NCI-H82 treated with DMSO at 0.1 percent for 48 hours (cell line): ENCODE results near the gene GXYLT2.
"Not testable (repeated sequence)": the region's sequence is repeated elsewhere in the genome, so short reads cannot be mapped to it uniquely, and the experiment has no call there.

ENCODE experiments used
- DNase-seq: peaks from one replicate; lab custom pipeline; 2025; ENCODE audit not compliant: unreplicated experiment; lab: John Stamatoyannopoulos, UW

Gene GXYLT2

DNA sequence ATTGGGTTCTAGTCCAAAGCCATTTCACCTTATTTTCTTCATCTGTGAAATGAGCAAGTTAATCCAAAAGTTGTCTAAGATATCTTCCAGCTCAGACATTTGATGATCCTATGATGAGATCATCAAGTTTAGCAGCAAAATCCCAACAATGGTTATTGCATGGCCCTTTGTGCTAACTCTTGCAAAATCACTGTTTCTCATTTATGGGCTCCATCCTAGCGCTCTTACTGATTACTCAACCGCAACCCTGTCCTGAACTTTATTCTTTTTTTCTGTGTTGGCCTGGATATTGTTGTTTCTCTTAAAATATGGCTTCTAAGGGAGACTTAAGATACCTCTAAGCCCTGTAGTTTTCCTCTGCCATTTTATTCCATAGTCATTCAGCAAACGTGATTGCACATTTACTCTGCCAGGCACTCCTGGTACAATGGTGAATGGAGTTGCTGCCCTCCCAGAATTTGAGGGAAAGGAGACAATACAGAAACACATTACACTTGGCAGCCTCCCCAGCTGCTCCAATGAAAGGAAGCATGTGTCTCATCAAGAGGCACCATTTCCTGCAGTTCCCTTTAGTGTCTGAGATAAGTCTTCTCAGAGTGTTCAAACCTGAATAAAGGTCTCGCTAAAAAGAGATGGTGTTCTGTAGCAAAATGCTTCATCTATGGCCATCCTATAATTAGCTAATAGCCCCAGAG is 4.4 kb downstream of the GXYLT2 start:
- no peak for DNase-seq

GRCh38 chr3:72892870-72893269 is 5.0 kb downstream of the GXYLT2 start:
- no peak for DNase-seq

- DNase-seq: no peak
Observed at GRCh38 chr3:72894976-72895552, 7.2 kb downstream of the GXYLT2 start.

DNA sequence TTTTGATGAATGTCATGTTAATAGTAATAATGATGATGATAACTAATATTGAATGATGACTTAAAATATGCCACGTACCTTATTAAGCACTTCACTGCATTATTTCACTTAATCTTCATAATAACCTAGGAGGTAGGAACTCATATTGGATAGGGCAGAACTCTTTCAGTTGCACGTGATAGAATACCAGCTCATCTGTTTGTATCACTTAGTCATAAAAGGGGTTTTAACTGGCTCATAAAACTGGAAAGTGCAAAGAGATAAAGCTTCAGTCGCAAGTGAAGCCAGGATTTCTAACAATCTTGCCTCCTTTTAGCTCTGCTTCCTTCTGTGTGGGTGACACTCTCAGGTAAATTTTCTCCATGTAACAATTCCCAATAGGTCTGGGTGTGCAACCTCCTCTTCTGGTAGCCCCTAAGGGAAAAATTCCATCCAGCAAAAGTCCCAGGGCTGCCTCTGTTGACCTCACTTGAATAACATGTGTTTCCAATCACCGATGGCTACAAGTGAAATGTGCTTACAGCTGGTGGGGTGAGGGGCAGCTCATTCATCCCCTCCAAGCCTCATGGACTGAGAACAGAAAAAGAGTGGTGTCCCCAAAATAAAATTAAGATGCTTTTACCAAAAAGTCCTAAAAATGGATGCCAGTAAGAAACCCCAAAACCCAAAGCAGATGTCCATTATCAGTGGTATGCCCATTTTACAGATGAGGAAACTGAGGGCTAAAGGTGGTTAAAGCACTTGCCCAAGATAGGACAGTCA is 9.3 kb downstream of the GXYLT2 start:
- no peak for DNase-seq

- DNase-seq: no peak
Observed at GRCh38 chr3:72897758-72898007, 9.8 kb downstream of the GXYLT2 start.

- DNase-seq: no peak
Observed at GRCh38 chr3:72899349-72899765, 11.5 kb downstream of the GXYLT2 start.

DNA sequence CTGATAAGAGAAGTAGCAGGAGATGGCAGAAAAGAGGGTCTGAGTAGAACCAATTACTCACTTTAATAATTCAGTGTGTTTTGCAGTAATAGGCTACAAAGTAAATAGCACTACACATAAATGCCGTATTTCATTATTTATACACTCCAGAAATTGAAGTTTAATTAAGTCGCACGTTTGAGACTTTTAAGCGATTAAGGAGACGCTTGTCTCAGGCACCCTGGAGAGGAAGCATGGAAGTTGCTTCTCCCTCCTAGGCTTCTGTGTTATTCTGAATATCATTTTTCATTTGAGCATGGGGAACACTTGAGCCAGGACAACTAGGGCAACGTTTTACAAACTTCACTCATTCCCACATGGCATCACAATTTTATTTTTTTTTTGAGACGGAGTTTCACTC is 12.2 kb downstream of the GXYLT2 start:
- no peak for DNase-seq

- no peak for DNase-seq
Observed at GRCh38 chr3:72901840-72902239, 14.0 kb downstream of the GXYLT2 start.

GRCh38 chr3:72903004-72903403 is 15.2 kb downstream of the GXYLT2 start:
- DNase-seq: no peak

- no peak for DNase-seq
Observed at GRCh38 chr3:72904163-72904562, 16.3 kb downstream of the GXYLT2 start.

DNA sequence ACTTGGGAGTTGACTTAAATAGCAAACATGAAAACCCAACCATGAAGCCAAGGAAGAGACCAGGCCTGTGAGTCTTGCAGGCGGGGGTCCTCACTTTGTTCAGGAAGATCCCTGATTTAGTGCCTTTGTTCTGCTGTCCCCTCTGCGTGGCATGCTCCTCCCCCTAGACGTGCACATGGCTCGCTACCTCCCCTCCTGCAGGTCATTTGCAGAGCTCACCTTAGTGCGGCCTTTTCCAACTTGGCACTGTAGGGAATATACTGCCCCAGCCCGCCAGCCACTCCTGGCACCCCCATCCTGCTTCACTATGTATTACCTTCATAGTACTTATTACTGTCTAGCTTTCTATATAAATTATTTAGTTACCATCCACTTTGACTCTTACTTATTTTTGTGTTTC is 18.3 kb downstream of the GXYLT2 start:
- no peak for DNase-seq

DNA sequence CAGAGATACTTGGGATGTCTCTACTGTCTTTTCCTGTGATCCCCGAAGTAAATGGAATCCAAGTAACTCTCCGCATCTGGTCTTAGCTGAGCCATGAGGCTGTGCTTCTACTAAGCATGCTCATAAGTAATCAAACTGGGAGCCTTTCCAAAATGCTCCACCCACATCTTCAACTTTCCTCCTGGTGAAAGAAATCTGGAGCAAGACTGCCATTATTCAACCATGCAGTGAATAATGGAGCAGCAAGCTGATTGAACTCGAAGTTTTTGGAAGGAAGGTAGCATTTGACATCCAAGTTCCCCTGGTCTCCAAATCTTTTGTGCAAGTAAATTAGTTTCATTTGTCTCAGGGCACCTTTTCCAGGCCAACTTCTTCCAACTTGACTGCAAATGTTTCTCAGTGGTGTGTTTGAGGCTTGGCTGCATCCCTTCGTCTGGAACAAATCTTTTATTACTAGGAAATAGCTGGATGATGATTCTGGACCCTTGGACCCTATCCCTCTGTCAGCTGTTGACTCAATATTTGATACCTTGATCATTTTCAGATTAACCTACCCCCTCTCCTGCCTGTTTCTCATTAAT is 19.4 kb downstream of the GXYLT2 start:
- DNase-seq: no peak

GRCh38 chr3:72907731-72908620 is 20.1 kb downstream of the GXYLT2 start:
- DNase-seq: no peak

DNA sequence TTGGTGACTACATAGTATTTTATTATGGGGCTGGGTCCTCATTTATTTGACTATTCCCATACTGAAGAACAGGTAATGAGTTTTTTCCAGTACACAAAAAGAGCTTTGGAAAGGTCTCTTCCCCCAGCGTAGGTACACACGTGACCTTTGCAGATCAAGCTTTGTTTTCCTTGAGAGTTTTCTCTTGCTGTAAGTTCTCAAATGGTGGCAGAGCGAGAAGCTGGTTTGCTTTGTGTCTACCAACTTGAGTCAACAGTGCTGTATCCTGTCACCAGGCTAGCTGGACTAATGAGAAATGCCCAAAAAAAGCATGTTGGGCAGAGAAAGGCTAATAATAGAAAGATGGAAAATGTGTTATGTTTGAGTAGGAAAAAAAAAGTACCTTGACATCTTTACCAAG is 21.7 kb downstream of the GXYLT2 start:
- no peak for DNase-seq

DNA sequence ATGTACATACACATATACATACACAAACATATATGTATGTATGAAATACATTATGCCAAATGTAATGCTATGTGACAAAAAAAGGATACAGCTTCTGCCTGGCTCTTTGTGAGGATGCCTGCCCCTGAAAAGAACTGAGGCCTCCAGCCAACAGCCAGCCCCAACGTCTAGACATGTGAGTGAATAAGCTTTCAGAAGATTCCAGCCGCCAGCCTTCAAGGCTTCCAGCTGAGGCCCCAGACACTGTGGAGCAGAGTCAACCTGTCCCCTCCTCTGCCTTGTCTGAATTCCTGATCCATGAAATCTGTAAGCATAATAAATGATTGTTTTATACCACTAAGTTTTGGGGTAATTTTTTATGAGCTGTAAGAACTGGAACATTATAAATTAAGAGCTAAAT is 24.7 kb downstream of the GXYLT2 start:
- DNase-seq: no peak

GRCh38 chr3:72914383-72914782 is 26.5 kb downstream of the GXYLT2 start:
- DNase-seq: no peak

DNA sequence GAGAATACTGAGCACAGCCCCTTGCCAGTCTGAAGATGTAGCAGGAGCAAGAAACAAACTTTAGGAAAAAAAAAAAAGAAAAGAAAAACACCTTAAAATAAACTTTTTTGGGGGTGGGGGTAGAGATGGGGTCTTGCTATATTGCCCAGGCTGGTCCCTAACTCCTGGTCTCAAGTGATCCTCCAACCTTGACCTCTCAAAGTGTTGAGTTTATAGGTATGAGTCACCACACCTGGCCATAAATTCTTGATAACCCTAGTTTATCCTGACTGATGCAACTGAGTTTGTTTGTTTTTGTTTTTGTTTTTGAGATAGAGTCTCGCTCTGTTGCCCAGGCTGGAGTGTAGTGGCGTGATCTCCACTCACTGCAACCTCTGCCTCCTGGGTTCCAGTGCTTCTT is 28.4 kb downstream of the GXYLT2 start:
- DNase-seq: no peak

DNA sequence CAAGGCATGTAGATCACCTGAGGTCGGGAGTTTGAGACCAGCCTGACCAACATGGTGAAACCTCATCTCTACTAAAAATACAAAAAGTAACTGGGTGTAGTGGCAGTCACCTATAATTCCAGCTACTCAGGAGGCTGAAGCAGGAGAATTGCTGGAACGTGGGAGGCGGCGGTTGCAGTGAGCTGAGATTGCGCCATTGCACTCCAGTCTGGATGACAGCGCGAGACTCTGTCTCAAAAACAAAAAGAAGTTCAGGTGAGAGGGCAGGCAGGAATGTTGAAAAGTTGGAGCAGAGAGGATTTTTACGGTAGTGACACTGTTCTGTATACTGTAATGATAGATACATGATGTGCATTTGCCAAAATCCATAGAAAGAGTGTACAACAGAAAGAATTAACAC is 31.7 kb downstream of the GXYLT2 start:
- DNase-seq: no peak

DNA sequence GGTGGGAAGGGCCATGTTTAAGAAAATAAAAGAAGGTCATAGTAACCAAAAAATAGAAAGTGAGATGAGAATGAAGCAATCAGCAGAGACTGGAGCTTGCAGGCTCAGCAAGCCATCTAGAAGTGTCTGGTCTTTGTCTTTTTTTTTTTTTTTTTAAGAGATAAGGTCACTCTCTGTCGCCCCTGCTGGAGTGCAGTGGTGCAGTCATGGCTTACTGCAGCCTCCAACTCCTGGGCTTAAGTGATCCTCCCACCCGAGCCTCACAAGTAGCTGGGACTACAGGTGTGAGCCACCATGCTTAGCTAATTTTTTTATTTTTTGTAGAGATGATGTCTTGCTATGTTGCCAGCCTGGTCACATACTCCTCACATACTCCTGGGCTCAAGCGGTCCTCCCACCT is 36.2 kb downstream of the GXYLT2 start:
- DNase-seq: no peak

DNA sequence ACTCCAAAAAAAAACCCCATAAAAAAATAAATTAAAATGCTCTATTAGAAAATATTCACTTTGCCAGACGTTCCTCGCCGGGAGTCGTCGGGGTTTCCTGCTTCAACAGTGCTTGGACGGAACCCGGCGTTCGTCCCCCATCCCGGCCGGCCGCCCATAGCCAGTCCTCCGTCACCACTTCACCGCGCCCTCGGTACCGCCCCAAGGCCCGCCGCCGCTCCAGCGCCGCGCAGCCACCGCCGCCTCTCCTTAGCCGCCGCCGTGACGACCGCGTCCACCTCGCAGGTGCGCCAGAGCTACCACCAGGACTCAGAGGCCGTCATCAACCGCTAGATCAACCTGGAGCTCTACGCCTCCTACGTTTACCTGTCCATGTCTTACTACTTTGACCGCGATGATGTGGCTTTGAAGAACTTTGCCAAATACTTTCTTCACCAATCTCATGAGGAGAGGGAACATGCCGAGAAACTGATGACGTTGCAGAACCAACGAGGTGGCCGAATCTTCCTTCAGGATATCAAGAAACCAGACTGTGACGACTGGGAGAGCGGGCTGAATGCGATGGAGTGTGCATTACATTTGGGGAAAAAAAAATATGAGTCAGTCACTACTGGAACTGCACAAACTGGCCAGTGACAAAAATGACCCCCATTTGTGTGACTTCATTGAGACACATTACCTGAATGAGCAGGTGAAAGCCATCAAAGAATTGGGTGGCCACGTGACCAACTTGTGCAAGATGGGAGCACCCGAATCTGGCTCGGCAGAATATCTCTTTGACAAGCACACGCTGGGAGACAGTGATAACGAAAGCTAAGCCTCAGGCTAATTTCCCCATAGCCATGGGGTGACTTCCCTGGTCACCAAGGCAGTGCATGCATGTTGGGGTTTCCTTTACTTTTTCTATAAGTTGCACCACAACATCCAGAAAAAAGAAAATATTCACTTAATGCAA is 41.2 kb downstream of the GXYLT2 start:
- DNase-seq: not testable (repeated sequence)
